ENCODE data around the gene ITGA2.

ITGA2 gene

GRCh38 chr5:53087171-53087570 is 98.0 kb downstream of the ITGA2 start:
- TF ChIP-seq FOXP2 (optimal IDR thresholded peaks at IDR 0.05; ENCODE audit: borderline replicate concordance, extremely low read depth, extremely low read length, insufficient read depth), result no peak
- TF ChIP-seq REST (IDR thresholded peaks at IDR 0.05; ENCODE audit: insufficient read depth in 1 of 2, low read depth in 2 of 2, low read length in 2 of 2), result no peak

- TF ChIP-seq TAF1 (IDR thresholded peaks at IDR 0.05; ENCODE audit: borderline replicate concordance, insufficient read depth, low read length) (no peak), POLR2AphosphoS5 (IDR thresholded peaks at IDR 0.05; ENCODE audit: low read depth, low read length) (no peak), SIN3A (IDR thresholded peaks at IDR 0.05; ENCODE audit: borderline replicate concordance, insufficient read depth, low read length) (no peak), FOXP2 (optimal IDR thresholded peaks at IDR 0.05; ENCODE audit: borderline replicate concordance, extremely low read depth, extremely low read length, insufficient read depth) (no peak), REST (IDR thresholded peaks at IDR 0.05; ENCODE audit: insufficient read depth in 1 of 2, low read depth in 2 of 2, low read length in 2 of 2) (no peak)
Observed at GRCh38 chr5:53087621-53088121, 98.5 kb downstream of the ITGA2 start.

- TF ChIP-seq FOXP2 (optimal IDR thresholded peaks at IDR 0.05; ENCODE audit: borderline replicate concordance, extremely low read depth, extremely low read length, insufficient read depth), result no peak
Observed at GRCh38 chr5:53089481-53089991, 100.4 kb downstream of the ITGA2 start.

- no peak for TF ChIP-seq SIN3A (IDR thresholded peaks at IDR 0.05; ENCODE audit: borderline replicate concordance, insufficient read depth, low read length)
- no peak for TF ChIP-seq FOXP2 (optimal IDR thresholded peaks at IDR 0.05; ENCODE audit: borderline replicate concordance, extremely low read depth, extremely low read length, insufficient read depth)
- TF ChIP-seq REST (IDR thresholded peaks at IDR 0.05; ENCODE audit: insufficient read depth in 1 of 2, low read depth in 2 of 2, low read length in 2 of 2), result no peak
- TF ChIP-seq POLR2AphosphoS5 (IDR thresholded peaks at IDR 0.05; ENCODE audit: low read depth, low read length), result no peak
- TF ChIP-seq TAF1 (IDR thresholded peaks at IDR 0.05; ENCODE audit: borderline replicate concordance, insufficient read depth, low read length), result no peak
Observed at GRCh38 chr5:53090229-53090628, 101.1 kb downstream of the ITGA2 start.

- TF ChIP-seq SIN3A (IDR thresholded peaks at IDR 0.05; ENCODE audit: borderline replicate concordance, insufficient read depth, low read length), result no peak
- TF ChIP-seq REST (IDR thresholded peaks at IDR 0.05; ENCODE audit: insufficient read depth in 1 of 2, low read depth in 2 of 2, low read length in 2 of 2), result no peak
- no peak for TF ChIP-seq TAF1 (IDR thresholded peaks at IDR 0.05; ENCODE audit: borderline replicate concordance, insufficient read depth, low read length)
- no peak for TF ChIP-seq FOXP2 (optimal IDR thresholded peaks at IDR 0.05; ENCODE audit: borderline replicate concordance, extremely low read depth, extremely low read length, insufficient read depth)
- no peak for TF ChIP-seq POLR2AphosphoS5 (IDR thresholded peaks at IDR 0.05; ENCODE audit: low read depth, low read length)
Observed at GRCh38 chr5:53091289-53091688, 102.1 kb downstream of the ITGA2 start.

All from PFSK-1 (cell line).